SK-N-MC (cell line): ENCODE results near the gene CEND1.

Source experiments
- EZH2 ChIP-seq: fragments of 200-600 bp; sonication (generic); IDR thresholded peaks from one replicate; pipeline ENCODE4 v1.6.1; 2017; ENCODE audit warnings: antibody characterized with exemption
- FOXP2 ChIP-seq: optimal IDR thresholded peaks from 2 replicates; pipeline ENCODE3; 2011; ENCODE audit warnings: mild to moderate bottlenecking, moderate library complexity; ENCODE audit not compliant: insufficient read depth; ENCODE audit errors: extremely low read length, control extremely low read depth
- POLR2AphosphoS5 ChIP-seq: IDR thresholded peaks from 2 replicates; pipeline ENCODE4 v1.6.1; 2012; ENCODE audit warnings: mild to moderate bottlenecking, low read depth, low read length, borderline replicate concordance

GRCh38 chr11:800473-800872, 10.6 kb upstream of the CEND1 start:
- TF ChIP-seq EZH2 = no peak
- no peak for TF ChIP-seq POLR2AphosphoS5
- TF ChIP-seq FOXP2 = no peak
